ENCODE results near the gene PRAMEF12. TPM values are rescaled to one million over a fixed set of nuclear protein-coding genes. Genes with fewer than 3 reads are reported as not detected.

PRAMEF12 gene
- total and polyA plus RNA-seq, 10 of the 15 experiments (the other 5 are each of a cell fraction or from before 2014, with no cell fraction given) = not detected

- no peak for TF ChIP-seq IKZF1 (conservative IDR thresholded peaks at IDR 0.05)
- TF ChIP-seq TCF3 (IDR thresholded peaks at IDR 0.05; ENCODE audit: borderline replicate concordance, insufficient read depth, low read depth, low read length) = no peak
- no peak for TF ChIP-seq IRF3 (IDR thresholded peaks at IDR 0.05)
- no peak for TF ChIP-seq ZNF592 (IDR thresholded peaks at IDR 0.05)
- TF ChIP-seq BRCA1 (IDR thresholded peaks at IDR 0.05; ENCODE audit: low read depth, low read length) = no peak
- FAIRE-seq = no peak
- WGBS (ENCODE audit: insufficient coverage, insufficient replicate concordance, low lambda C conversion rate, missing lambda C conversion rate) = 20% methylated on average over 1 of the region's 1 CpG
- Histone ChIP-seq H3K4me1 (ENCODE audit: control insufficient read depth, insufficient read depth, low read length) (no peaks in the 10 kb centered on the region), H3K27me3 (replicated peaks in 1 of 2; ENCODE audit: control insufficient read depth in 2 of 2, insufficient read depth in 2 of 2, low read length in 1 of 2) (no peaks in the 10 kb centered on the region), H3K9me3 (replicated peaks; ENCODE audit: control insufficient read depth, insufficient read depth, low read length) (no peaks in the 10 kb centered on the region), H3K27ac (ENCODE audit: control insufficient read depth, insufficient read depth) (no peak overlapping the region), H4K20me1 (ENCODE audit: control insufficient read depth, insufficient read depth) (no peaks in the 10 kb centered on the region), H3K4me2 (ENCODE audit: control insufficient read depth, insufficient read depth) (no peak overlapping the region), H3K9ac (ENCODE audit: control insufficient read depth, insufficient read depth, low read length) (no peak overlapping the region), H3K79me2 (ENCODE audit: control insufficient read depth, insufficient read depth, low read length) (no peaks in the 10 kb centered on the region), H3K4me3 (no peak overlapping the region), H3K36me3 (ENCODE audit: control insufficient read depth in 2 of 2, insufficient read depth in 2 of 2, low read length in 1 of 2) (no peaks in the 10 kb centered on the region), H2AFZ (ENCODE audit: control insufficient read depth, low read depth, low read length) (no peak overlapping the region)
- no peak for DNase-seq (ENCODE audit: low read depth, low spot score)
- ChIA-PET POLR2A (no interaction called here), CTCF (no interaction called here), SMC1A (ENCODE audit: uncharacterized antibody, unreplicated experiment) (no interaction called here), RAD21 (ENCODE audit: unreplicated experiment) (no interaction called here)
- in situ Hi-C loops (cut with MboI) = no loop called here
- ATAC-seq = no peak
- BruUV-seq (replicated peaks) = no TSS peak
- intact Hi-C loops (cut with micrococcal nuclease; ENCODE audit: unreplicated experiment) = no loop called here
Measured at GRCh38 chr1:12738934-12739333, 34.6 kb upstream of the PRAMEF12 start.

Data from GM12878 (cell line).